ENCODE measurements around the gene ABCG5.

Gene ABCG5

GRCh38 chr2:43842866-43843226 lies 4.2 kb upstream of the ABCG5 start:
- no peak for FAIRE-seq
- no peak for DNase-seq (ENCODE audit: low spot score)

- FAIRE-seq (no peak), DNase-seq (ENCODE audit: low spot score) (peak; percentile 1)
Measured at GRCh38 chr2:43841949-43842865, 3.6 kb upstream of the ABCG5 start.

DNA sequence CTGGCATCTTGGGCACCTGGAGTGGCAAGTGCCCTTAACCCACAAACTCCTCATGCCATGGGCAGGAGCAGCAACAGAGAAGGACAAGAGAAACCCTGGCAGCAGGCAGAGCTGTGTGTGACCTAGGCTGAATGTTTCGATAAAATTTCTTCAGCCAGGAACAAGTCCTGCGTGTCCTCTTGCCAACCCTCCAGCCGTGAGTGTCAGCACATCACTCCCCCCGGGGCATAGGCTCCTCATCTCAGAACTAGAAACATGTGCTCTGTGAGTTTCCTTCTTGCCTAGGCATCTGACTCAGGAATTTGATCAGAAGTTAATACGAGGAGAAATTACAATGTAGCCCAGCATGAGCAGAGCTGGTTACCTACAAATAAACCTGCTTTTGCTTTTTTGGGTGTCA lies 2.3 kb upstream of the ABCG5 start:
- DNase-seq (ENCODE audit: low spot score) (peak; percentile 1), FAIRE-seq (no peak)

DNA sequence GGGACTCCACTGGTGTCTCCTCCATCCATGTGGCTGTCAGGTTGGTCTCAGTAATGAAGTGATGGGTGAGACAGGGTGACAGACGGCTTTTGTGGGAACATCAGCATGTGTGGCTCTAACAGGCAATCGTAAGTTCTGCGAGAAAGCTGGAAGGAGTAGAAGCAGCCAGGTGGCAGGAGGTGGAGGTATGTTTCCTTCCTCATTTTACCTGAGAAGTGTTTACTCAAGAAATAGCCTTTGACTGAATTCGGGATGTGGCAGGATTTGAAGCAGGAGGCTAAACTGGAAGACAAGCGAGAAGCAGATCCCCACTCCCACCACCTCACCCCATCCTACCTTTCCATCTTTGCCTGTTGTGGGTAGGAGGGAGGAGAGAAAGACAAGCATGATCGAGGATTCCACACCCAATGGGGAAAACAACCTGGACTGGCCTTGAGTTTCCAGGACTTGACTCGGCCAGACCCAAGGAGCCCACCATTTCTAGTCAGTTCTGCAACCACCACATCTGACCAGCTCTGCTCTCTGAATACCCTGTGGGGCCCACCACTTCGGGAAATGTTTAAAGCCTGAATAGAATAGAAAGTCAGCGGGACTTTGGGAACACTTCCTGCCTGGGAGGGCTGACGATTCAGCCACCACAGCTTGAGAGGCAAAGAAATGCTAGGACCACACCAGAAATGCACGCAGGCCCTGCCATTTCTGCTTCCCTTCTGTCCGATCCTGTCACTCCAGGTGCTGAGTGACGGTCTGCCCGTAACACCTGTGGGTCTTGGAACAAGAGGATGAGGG lies 1.3 kb upstream of the ABCG5 start:
- FAIRE-seq (peak; percentile 62), DNase-seq (ENCODE audit: low spot score) (peak; percentile 2)

GRCh38 chr2:43837831-43838559 lies 644 bp downstream of the ABCG5 start:
- DNase-seq (ENCODE audit: low spot score) (no peak), FAIRE-seq (no peak)

DNA sequence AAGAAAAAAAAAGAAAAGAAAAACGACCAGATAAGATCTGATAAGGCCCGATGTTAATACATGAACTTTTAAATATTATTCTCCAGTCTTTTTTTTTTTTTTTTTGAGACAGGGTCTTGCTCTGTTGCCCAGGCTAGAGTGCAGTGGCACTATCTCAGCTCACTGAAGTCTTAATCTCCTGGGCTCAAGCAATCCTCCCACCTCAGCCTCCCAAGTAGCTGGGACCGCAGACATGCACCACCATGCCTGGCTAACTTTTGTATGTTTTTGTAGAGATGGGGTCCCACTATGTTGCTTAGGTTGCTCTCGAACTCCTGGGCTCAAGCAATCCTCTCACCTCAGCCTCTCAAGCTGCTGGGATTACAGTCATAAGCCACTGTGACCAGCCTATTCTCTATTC lies 1.6 kb downstream of the ABCG5 start:
- FAIRE-seq (no peak), DNase-seq (ENCODE audit: low spot score) (no peak)

GRCh38 chr2:43832457-43832856 lies 6.2 kb downstream of the ABCG5 start:
- FAIRE-seq: no peak
- no peak for DNase-seq (ENCODE audit: low spot score)

- no peak for FAIRE-seq
- no peak for DNase-seq (ENCODE audit: low spot score)
Measured at GRCh38 chr2:43831543-43832294, 6.9 kb downstream of the ABCG5 start.

DNA sequence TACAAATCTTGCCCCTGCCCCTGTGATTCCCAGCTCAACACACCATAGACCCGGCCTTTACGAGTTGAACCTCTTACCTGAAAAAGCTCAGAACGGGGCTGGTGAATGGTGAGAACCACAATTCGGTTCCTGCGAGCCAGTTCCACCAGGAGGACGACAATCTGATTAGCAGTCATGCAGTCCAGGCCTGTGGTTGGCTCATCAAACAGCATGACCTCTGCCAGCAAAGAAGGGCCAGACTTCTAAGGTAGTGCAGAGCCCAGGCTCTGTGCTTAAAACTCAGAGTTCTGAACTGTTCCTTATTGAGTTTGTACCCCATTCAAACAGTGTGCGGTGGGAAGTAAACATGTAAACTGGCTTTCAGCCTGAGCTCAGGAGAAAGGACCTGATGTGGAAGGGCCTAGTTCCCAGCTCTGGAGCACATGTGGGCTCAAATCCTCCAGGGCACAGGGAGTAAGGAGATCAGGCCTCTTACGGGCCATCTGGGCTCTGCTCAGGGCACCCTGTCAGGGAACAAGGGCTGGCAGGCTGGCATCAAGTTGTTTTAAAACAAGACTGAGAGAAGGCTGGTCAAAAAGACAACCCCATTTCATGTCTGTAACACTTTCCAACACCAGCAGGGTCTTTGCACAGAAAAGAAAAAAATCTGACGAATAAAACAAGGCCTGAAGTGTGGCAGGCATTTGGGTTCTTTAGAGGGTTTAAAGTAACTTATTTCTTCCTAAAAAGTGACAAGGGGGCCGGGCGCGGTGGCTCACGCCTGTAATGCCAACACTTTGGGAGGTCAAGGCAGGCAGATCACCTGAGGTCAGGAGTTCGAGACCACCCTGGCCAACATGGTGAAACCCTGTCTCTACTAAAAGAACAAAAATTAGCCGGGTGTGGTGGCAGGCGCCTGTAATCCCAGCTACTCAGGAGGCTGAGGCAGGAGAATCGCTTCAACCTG lies 12.1 kb downstream of the ABCG5 start:
- FAIRE-seq (no peak), DNase-seq (ENCODE audit: low spot score) (no peak)

DNA sequence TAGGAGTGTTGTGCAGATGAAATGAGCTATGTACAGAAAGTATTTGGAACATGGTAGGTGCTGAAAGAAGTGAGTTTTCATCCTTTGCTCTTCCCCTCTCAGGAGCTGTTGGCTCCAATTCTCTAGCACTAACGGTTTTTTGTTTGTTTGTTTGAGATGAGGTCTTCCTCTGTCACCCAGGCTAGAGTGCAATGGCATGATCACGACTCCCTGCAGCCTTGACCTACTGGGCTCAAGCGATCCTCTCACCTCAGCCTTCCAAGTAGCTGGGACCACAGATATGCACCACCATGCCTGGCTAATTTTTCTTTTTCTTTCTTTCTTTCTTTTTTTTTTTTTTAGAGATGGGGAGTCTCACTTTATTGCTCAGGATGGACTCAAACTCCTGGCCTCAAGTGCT lies 12.8 kb downstream of the ABCG5 start:
- FAIRE-seq: peak; percentile 75
- DNase-seq (ENCODE audit: low spot score): no peak

DNA sequence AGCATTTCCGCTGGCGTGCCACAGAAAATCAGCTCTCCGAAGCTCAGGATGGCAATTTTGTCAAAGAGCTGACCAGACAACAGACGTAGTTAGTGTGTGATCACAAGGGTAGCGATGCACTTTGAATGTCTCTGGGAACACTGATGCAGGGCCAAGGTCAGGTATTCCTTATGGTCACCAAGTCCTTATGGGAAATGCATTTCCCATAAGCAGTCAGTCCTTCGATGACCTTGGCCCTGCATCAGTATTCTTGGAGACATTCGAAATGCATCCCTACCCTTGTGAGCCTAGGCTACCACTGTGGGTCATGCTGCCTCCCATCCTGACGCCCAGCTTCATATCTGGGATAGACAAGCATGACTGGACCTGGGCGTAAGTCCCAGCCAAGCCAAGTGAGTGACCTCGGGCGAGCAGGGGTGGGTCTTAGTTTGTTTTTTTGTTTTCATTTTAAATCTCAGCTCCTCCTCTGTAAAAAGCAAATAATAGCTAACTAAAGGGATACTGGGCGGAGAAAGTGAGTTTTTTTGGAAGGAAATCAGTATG lies 13.6 kb downstream of the ABCG5 start:
- FAIRE-seq (no peak), DNase-seq (ENCODE audit: low spot score) (no peak)

GRCh38 chr2:43824512-43824911 lies 14.1 kb downstream of the ABCG5 start:
- DNase-seq (ENCODE audit: low spot score) (no peak), FAIRE-seq (no peak)

- DNase-seq (ENCODE audit: low spot score) (no peak), FAIRE-seq (no peak)
Measured at GRCh38 chr2:43823751-43824150, 14.9 kb downstream of the ABCG5 start.

DNA sequence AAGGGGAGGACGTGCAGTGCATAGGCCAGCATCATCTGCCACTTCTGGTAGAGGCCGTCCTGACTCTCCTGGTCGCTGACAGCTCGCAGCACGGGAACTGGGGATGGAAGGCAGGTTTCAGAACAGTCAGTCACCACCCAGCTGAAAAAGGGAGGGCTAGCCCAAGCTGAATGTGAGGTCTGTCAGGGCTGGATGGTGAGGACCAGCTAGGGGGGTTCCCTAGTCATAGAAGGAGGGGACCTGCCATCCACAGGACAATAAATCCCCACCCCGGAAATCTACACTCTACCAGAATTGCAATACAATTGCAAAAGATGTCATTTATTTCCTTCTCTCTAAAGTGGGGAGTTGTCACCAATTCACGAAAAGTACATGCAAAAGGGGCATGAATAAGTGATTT lies 15.8 kb downstream of the ABCG5 start:
- no peak for DNase-seq (ENCODE audit: low spot score)
- no peak for FAIRE-seq

GRCh38 chr2:43819491-43820163 lies 19.0 kb downstream of the ABCG5 start:
- no peak for FAIRE-seq
- no peak for DNase-seq (ENCODE audit: low spot score)

GRCh38 chr2:43818761-43819160 lies 19.9 kb downstream of the ABCG5 start:
- DNase-seq (ENCODE audit: low spot score) (no peak), FAIRE-seq (no peak)

DNA sequence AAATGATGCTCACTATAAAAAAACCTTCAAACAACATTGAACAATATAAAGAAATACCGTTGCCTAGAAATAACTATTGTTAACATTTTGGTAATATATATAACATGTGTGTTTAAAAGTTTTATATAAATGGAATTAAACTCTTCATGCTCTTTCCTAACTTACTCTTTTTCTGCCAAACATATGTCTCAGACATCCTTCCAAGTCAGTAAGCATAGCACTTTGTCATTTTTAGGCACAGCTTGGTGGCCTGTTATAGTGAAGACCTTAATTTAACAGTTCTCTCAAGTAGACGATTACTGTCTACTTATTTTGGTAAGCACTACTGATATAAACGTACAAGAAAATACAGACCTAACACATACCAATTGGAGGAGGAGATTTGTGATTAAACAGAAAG lies 23.9 kb downstream of the ABCG5 start:
- FAIRE-seq (no peak), DNase-seq (ENCODE audit: low spot score) (no peak)

- FAIRE-seq: no peak
- no peak for DNase-seq (ENCODE audit: low spot score)
Measured at GRCh38 chr2:43812947-43813346, 25.7 kb downstream of the ABCG5 start.

GRCh38 chr2:43812006-43812405 lies 26.6 kb downstream of the ABCG5 start:
- DNase-seq (ENCODE audit: low spot score): no peak
- FAIRE-seq: no peak
